GM21825 (cell line): ENCODE data around the gene SAFB2.
"Not testable (repeated sequence)": the region's sequence is repeated elsewhere in the genome, so short reads cannot be mapped to it uniquely, and the experiment has no call there.

Experiments
- ATAC-seq: cut with Tn5 transposase; IDR thresholded peaks from one replicate; pipeline ENCODE4 v1.9.1; 2021; ENCODE audit warnings: mild to moderate bottlenecking, moderate library complexity; ENCODE audit not compliant: unreplicated experiment

The SAFB2 gene

DNA sequence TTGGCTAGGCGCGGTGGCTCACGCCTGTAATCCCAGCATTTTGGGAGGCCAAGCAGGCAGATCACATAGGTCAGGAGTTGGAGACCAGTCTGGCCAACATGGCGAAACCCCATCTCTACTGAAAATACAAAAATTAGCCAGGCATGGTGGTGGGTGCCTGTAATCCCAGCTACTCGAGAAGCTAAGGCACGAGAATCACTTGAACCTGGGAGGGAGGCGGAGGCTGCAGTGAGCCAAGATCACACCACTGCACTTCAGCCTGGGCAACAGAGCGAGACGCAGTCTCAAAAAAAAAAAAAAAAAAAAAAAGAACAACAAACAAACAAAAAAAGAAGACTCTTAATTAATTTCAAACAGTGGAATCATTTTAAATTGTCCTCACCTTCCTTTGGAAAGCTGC is 13.8 kb downstream of the SAFB2 start:
- not testable (repeated sequence) for ATAC-seq

DNA sequence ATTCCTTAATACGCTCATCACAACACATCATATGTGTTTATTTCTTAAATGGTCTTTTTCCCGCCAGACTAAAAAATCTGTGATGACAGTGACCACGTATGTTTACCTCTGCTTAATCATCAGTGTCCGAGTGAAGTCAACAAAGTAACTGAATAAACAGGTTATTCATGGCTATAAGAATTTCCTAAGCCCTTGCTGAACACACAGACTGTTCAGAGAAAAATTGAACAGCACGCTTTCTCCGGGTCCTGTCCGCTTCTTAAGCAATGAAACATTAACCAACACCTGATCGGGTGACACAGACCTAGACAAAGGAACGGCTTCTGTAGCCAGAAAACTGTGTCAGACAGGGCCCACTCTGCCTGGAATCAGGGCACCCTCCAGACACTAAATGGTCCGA is 14.3 kb downstream of the SAFB2 start:
- no peak for ATAC-seq

DNA sequence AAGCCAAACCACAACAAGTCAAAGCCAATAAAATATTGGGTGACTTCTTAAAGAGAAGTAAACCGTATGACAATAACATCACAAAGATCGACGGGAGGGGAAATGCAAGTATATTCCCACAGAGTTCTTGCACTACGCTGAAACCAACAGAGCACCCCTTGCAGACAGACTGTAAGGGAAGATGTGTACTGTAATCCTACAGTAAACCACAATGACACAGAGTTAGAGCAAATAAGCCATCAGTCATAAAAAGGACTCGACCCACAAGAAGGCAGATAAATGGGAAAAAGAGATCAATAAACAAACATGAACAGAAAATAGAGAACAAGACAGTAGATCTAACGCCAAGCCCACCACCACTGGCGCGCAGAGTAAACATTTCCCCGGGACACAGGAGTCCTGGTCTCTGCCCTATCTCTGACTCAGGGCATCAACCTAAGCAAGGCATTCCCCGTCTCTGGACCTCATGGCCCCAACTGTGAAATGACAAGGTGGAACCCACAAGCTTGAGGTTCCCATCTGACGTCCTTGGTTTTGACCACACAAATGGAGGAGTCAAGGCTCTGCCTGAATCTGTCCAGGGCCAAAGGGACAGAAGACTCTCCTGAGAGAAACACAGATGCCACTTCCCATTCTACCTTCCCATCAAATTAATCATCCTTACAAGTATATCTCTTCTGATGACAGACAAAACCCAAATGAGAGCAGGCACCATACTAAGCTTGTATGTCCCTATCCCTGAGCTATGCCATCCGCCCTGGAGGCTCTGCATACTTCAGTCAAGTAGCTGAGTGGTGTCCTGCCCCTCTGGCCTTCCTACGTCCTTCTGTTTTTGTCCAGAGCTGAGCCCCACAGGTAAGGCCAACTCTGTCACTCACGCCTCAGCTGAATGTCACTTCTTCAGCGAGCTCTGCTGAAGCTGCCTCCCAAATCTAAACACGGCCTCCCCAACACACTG is 15.0 kb downstream of the SAFB2 start:
- ATAC-seq: no peak

DNA sequence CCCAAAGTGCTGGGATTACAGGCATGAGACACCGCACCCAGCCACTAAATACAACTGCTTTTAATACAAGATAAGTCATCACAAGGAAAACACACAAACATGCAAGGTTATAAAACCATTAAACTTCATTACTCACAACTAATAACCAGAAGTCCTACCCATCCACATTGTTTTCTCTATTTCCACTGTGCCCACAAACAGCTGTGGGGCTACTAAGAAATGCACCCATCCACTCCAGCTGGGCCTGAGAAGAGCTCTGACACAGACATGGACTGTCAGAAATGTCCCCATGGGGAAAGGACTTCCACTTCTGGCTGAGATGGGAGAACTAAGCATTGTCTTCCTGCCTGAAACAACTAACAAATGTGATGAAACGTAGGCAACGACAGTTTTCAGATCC is 17.2 kb downstream of the SAFB2 start:
- ATAC-seq: no peak

DNA sequence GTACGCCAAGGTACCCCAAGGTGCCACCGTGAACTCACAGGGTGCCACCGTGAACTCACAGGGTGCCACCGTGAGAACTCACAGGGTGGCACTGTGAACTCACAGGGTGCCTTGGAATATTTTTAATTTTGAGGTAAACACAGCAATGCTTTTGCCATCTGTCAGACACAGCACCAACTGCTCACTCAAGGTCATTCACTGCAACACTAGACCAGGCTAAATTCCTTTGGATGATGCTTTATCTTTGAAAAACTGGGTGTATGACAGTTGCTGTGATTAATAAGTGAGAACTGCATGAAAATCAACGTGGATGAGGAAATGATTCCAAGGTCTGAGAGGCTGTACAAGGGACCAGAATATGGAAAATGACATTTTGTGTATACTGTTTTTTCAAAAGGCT is 18.9 kb downstream of the SAFB2 start:
- ATAC-seq: no peak

DNA sequence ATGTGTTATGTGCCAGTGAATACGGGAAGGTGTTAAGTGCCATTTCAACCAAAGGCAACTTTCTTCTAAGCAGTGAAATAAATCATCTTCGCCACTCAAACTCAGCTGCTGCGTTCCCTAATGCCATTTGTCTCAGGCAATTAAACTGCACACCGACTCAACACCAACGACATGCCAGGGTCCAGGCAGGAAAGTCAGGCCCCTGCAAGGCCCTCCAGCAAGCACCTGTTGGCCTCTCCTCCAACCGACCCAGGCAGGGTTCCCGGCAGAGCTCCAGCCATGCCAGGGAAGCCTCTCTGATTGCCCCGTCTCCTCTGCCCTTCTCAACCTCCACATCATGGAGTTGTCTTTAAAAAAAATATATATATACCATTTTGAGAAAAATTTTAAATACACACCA is 21.8 kb downstream of the SAFB2 start:
- no peak for ATAC-seq

DNA sequence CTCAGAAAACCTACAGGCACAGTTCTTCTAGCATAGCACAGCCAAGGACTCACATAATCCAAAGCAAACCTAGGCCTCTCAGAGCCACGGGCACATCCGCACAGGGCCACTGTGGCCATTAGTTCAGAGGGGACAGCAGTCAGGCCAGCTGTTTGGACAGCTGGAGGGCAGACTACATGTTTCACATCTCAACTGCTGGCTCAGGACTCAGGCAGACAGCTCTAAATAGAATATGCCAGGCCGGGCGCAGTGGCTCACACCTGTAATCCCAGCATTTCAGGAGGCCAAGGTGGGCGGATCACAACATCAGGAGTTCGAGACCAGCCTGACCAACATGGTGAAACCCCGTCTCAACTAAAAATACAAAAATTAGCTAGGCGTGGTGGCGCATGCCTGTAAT is 26.8 kb downstream of the SAFB2 start:
- ATAC-seq: no peak

DNA sequence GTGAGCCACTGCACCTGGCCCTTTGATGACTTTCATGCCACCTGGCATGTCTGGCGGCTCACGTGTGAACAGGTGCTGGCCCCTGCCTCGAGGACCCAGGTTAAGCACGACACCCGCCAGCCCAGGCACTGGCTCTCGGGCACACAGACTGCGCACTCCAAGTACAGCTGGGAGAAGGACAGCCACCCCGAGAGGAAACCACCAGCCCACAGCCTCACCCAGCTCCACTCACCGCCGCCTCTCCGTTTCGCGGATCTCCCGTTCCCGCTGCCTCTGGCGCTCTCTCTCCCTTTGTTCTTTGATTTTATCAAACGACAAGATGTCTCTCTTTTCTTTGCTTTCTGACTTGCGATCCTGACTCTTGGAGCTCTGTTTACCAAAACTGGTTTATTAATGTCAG is 27.4 kb downstream of the SAFB2 start:
- no peak for ATAC-seq

DNA sequence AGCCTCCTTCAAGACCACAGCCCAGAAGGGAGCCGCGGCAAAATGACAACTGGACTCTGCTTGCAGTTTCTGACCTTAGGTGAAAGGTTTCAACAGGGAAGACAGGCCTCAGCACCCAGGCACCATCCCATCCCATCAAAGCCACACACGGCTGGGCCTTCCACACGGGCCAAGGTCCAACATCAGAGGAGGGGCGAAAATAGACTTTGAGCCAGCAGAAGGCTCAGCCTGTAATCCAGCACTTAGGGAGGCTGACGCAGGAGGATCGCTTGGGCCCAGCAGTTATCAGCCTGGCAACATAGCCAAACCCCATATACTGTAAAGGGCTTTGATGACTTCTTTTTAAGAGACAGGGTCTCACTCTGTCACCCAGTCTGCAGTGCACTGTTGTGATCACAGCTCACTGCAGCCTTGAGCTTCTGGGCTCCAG is 28.0 kb downstream of the SAFB2 start:
- no peak for ATAC-seq

DNA sequence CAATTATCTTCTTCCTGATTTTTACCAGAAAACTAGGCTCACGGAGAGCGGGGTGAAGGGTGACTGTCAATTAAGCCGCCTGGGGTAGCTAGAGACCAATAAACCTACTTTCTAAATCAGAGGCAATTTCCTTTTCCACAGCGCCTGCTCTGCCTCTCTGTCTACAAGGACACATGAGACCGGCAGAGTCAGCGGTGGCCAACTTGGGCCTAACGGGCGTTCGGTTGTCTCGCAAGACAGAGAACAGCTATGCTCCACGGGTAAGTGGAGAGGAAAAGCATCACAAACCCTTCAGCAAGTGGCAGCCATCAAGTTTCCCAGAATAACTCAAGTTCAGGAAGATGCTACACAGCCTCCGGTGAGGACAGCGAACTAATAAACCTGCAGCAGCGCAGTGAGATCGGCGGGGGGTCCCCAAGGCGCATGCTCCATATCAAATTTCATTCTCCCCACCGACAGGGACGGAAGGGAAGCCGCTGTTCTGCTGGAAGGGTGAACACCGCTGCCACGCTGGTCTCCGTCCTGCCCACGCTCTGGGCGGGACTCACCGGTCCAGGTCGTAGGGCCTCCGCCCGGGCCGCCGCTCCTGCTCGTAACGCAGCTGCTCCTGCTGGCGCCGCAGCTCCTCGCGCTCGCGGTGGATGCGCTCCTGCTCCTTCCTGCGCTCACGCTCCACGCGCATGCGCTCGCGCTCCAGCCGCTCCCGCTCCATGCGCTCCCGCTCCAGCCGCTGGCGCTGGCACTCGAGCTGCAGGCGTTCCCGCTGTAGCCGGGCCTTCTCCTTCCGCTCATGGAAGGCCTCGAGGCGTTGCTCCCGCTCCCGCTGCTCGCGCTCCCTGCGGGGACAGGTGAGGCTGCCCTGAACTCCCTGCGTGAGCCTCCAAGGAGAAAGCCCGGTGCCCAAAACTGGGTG is 29.0 kb downstream of the SAFB2 start:
- ATAC-seq: no peak

DNA sequence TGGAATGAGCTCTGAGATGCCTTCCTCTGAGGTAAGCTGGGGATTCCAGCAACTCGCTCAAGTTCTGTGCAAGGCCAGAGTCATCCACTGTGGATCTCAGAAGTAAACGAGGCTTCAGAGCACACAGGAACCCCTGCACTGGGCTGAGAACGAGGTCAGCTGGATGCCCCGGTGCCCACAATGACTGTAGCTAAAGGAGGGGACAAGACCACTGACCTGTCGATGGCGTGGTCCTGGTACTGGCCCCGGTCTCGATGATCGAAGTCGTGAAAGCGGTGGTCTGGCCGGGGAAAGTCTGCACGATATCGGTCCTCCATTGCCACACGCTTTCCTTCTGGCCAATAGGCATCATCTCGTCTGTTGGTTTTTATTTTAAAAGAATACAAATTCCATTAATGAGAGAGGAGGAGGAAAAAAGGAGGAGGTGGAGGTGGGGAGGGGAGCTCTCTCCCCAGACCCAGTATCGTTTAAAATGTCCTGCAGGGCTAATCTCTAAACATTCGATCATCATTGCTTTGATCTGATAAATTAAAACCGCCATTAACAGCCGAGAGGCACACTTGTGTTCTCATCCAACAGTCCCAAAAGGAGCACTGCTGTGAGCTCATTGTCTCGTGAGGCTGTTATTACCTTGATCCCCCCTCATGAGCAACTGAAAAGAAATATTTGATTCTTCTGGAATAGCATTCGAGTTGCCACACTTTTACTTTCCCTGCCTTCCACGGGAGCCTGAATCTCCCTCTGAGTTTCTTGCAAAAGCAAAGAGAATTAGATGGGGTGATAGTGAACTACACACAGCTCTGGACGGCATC is 29.8 kb downstream of the SAFB2 start:
- no peak for ATAC-seq

DNA sequence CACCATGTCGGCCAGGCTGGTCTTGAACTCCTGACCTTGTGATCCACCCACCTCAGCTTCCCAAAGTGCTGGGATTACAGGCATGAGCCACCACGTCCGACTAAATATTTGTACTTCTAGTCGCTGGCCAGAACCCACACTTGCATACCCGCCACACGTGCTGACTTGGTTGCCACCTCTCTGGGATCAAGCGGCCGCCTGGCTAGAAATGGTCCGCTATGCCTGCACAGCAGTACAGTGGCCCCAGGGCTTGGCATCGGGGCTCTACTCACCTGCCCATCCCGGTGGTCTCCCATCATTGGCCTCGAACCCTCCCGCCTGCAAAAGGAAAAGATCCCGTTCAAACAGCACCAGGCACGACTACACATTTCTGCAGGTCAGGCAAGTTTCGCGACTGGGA is 31.1 kb downstream of the SAFB2 start:
- ATAC-seq: no peak

DNA sequence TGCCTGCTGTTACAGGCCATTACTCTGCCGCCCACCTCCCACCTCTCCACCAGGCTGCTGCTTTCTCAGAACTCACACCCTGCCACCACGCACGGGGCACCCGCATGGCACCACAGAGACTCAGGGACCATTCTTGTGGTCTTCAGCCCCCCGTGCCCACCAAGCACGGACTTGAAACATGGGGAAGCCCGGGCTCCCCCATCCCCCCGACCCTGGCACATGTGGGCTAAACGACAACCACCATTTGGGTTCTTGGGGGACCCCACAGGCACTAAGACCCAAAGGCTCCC is 31.8 kb downstream of the SAFB2 start:
- no peak for ATAC-seq

DNA sequence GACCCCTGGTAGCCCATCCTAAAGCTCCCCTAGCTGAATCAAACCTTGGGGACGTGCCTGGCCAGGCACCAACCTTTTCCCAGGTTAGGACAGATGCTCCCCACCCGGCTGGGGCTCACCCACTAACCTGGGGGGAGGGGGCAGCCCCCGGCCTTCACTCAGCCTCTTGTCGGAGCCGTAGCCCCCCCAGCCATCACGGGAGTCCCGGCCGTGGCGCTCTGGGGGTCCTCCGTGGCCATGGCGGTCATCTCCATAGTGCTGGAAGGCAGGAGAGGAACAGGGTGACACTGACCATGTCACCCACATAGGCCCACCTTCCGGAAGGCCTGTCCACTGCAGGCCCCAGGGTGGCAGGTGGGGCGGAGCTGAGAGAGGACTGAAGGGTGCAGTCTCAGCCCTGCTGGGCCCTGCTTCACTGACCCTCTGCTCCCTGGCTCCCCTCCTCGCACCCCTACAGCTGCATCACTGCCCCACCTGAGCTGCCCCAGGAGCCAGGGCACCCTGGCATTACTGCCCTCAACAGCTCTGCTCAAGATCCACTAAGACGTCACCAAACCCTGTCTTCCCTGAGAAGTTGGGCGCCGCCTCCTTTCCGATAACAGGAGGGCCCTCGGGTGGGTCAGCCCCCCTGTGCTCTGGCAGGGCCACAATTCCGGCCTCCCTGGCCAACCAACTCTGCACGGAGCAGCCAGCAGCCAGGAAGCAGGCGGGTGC is 32.3 kb downstream of the SAFB2 start:
- ATAC-seq: no peak

DNA sequence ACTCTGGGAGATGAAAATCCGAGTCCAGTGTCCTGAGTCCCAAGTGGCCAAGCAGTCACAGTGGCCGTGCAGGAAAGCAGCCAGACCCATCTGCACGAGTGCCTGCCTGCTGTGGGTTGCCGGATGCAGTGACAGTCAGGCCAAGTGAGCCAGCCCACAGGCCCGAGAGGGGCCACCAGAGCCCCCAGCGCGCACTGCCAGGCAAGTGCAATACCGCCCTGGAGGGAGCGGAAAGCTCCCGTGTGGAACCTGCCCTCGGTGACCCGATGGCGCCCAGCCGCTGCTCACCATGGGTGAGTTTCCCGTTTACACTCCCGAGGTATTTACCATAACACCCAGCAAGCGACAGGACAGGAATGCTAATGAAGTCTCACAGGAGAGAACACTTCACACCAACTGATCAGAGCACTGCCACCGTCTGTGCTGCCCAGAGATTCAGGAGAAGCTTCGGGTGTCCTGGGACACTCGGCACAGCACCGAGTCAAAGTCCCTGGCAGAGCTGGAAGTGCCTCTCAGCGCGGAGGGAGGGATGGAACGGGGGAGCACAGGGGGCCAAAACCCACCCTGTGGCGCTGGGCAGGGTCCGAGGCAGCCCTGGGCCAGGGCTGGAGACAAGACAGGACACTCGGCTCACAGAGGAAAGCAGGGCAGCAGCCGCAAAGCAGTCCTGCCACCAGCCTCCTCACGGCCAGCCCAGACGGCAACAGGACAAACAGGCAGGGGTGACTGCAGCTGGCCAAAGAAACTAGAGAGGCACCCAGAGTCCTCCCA is 33.5 kb downstream of the SAFB2 start:
- no peak for ATAC-seq

DNA sequence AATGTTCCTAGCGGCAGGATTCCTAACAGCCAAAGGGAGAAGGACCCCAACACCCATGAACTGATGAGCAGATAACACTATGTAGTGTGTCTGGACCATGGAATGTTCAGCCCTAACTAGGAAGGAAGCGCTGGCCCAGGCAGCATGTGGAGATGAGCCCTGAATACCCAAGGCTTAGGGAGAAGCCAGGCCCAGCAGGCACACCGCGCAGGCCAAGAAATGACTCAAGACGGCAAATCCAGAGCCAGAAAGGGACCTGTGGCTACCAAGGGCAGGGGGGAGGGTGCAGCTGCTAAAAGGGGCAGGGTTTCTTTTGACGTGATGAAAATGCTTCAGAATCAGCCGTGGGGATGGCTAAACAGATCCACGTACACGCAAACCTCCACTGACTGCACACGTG is 34.1 kb downstream of the SAFB2 start:
- no peak for ATAC-seq

DNA sequence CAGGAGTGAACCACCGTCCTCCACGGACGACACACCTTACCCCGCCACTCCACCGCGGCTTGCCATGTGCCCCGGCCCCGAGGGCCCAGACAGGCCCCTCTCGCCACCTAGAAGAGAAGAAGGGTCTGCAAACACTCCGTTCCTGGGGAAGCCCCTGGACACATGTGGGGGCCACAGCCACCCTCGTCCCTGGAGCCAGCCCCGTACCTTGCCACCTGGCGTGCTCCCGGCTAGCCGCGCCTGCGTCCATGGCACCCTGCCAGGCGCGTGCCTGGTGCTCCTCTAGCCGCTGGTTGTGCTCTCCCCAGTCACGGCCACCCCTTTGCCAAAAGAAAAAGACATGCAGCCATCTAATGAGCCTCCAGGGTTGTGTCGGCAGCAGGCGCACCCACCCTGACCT is 34.9 kb downstream of the SAFB2 start:
- ATAC-seq: no peak

DNA sequence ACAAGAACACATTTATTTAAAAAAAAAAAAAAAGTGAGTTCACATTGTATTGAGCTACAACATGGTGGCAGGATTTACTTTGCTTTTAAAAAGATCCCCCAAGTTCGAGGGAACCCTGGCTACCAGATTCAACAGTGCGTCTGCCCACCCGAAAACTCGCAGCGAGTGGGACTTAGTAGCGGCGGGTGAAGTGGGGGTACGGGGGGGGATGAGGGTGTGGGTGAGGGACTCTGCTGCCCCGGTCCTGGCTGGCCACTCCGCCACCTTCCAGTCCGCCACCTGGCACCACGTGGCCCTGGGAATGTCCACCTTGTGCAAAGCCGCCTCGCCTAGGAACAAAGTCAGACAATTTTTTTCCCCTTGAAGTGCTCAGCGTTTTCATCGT is 35.5 kb downstream of the SAFB2 start:
- ATAC-seq: no peak

DNA sequence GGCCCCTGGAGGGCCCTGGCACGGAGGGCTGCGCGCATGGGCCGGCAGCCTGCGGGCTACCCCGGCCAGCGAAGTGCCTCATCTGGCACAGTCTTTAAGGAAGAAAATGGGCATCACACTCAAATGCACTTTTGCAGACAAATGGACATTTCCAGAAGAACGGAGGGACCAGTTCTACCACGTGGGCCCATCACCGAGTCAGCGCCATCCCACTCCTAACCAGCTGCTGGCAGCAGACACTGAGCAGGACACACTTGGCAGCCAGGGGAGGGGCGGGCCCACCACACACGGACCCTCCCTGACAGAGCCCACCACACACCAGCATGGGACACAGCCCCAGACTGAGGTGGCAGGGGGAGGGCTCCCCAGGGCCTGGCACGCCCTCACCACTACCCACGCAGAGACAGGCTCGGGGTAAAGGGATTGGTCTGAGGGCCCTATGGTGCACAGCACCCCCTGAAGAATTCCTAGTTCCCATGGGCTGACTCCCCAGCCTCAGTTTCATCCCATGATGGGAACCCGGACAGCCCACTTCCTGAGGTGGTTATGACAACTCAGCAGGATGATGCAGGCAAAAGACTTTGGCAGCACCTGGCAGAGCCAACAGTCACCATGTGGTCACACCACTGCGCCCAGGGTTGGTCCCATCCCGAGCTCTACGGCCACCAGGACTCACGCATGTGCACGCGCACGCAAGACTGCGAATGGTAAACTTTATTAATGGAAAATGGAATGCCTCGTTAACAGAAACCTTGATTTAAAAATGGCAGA is 36.1 kb downstream of the SAFB2 start:
- ATAC-seq: no peak
